Measurements from ENCODE around the gene CREB3L1.

DNA sequence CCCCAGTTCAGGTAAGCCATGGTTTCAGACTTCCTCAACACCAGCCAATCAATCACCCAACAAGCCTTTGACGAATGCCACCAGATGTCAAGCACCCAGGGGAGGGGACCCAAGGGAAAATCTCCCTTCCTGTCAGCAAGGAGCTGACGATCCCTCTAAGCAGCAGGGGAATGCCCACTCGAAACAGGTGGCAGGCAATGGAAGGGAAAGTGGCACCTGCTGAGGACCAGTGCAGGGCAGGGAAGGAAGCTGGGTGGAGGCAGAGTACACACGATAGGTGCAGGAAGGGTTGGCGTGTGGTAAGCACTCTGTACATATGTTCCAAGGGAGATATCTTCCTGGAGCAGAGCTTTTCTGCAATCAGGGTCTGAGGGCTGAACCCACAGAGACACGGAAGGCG lies 11.7 kb upstream of the CREB3L1 start:
- TF ChIP-seq, protein P1, sequence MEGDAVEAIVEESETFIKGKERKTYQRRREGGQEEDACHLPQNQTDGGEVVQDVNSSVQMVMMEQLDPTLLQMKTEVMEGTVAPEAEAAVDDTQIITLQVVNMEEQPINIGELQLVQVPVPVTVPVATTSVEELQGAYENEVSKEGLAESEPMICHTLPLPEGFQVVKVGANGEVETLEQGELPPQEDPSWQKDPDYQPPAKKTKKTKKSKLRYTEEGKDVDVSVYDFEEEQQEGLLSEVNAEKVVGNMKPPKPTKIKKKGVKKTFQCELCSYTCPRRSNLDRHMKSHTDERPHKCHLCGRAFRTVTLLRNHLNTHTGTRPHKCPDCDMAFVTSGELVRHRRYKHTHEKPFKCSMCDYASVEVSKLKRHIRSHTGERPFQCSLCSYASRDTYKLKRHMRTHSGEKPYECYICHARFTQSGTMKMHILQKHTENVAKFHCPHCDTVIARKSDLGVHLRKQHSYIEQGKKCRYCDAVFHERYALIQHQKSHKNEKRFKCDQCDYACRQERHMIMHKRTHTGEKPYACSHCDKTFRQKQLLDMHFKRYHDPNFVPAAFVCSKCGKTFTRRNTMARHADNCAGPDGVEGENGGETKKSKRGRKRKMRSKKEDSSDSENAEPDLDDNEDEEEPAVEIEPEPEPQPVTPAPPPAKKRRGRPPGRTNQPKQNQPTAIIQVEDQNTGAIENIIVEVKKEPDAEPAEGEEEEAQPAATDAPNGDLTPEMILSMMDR (conservative IDR thresholded peaks at IDR 0.05 in 1 of 2, IDR thresholded peaks at IDR 0.05 in 1 of 2; ENCODE audit: extremely low read depth in 1 of 2, insufficient read depth in 1 of 2, low read depth in 1 of 2, low read length in 2 of 2): no peak
- TF ChIP-seq EZH2 (IDR thresholded peaks at IDR 0.05; ENCODE audit: borderline replicate concordance, low read length): no peak

All from mammary epithelial cell (primary cell).